Measurements from ENCODE around the gene DAB2IP. TPM values are rescaled to one million over a fixed set of nuclear protein-coding genes. Genes with fewer than 3 reads are reported as not detected.

DAB2IP gene
- total and polyA plus RNA-seq, 2 of the 4 experiments (the other 2 are of a cell fraction) = 5.6 to 17.2 TPM

DNA sequence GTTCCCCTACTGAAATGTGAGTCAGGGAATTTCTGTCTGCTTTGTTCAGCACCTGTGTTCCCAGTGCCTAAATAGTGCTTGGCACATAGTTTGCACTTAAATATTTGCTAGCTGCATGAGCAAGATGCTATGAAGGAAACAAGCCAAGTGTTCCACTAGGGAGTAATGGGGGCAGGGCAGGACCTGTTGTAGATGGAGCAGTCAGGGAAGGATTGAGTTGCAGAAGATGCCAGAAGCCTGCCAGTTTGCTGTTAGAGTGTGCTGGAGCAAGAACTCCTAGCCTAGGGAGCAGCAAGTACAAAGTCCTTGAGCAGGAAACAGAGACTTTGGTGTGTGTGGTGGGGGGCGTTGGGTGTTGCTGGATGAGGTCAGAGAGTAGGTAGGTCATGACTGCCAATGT is 87.5 kb downstream of the DAB2IP start:
- BruUV-seq (replicated peaks) = no TSS peak
- no peak overlapping the region for H2BK20ac ChIP-seq (ENCODE audit: low read depth, low read length)
- H3K27me3 ChIP-seq (ENCODE audit: control insufficient read depth, insufficient read depth, low read length) = no peaks in the 10 kb centered on the region
- in situ Hi-C loops (cut with MboI; ENCODE audit: low sequenced_read_pairs) (no loop called here), dilution Hi-C loops (cut with HindIII; ENCODE audit: low sequenced_read_pairs, unreplicated experiment) (no loop called here), intact Hi-C loops (cut with micrococcal nuclease) (no loop called here)
- no peak overlapping the region for H3K27ac ChIP-seq (ENCODE audit: insufficient read depth, low read length)
- H3K4ac ChIP-seq (ENCODE audit: low read depth, low read length) = no peak overlapping the region
- no peak overlapping the region for H3K4me2 ChIP-seq (ENCODE audit: low read depth, low read length)
- H4K91ac ChIP-seq (ENCODE audit: insufficient read depth, low read depth, low read length) = no peak overlapping the region
- H3K23ac ChIP-seq (ENCODE audit: low read depth, low read length) = no peak overlapping the region
- no peak overlapping the region for H2BK15ac ChIP-seq (ENCODE audit: low read depth, low read length)
- no peak overlapping the region for H4K5ac ChIP-seq (ENCODE audit: low read depth, low read length)
- no peaks in the 10 kb centered on the region for H3K36me3 ChIP-seq (ENCODE audit: control insufficient read depth, insufficient read depth, low read length)
- peaks cover 42% of the 10 kb centered on the region for H3K4me1 ChIP-seq (ENCODE audit: control insufficient read depth, insufficient read depth, low read length)
- ChIA-PET CTCF (interaction anchor here (1.3 kb wide), 1 partner anchor 247 kb away, joined by 3 read pairs; no protein-coding TSS in a partner anchor), POLR2A (ENCODE audit: unreplicated experiment) (no interaction called here)
- H2BK120ac ChIP-seq (ENCODE audit: low read depth, low read length) = no peak overlapping the region
- peaks cover 24% of the 10 kb centered on the region for H3K9me1 ChIP-seq (ENCODE audit: insufficient read depth, low read length)
- no CpG with 5 or more reads among the region's 1 CpG for WGBS, 2 experiments (ENCODE audit: extremely low coverage in 2 of 2, insufficient read length in 1 of 2)
- H3K14ac ChIP-seq (replicated peaks; ENCODE audit: low read depth, low read length) = peak overlapping the region; percentile 34; the same call in 1 of the 2 replicates
- no peak overlapping the region for H2AK9ac ChIP-seq (replicated peaks; ENCODE audit: low read depth, low read length, poor library complexity)
- no peak for ATAC-seq (ENCODE audit: low read depth)
- no peak for TF ChIP-seq RFX5 (IDR thresholded peaks at IDR 0.05; ENCODE audit: low read depth, low read length)
- no peak for TF ChIP-seq RAD21 (IDR thresholded peaks at IDR 0.05; ENCODE audit: low read length)
- no peak for TF ChIP-seq RCOR1 (IDR thresholded peaks at IDR 0.05; ENCODE audit: insufficient replicate concordance, low read length)
- TF ChIP-seq, protein P1, sequence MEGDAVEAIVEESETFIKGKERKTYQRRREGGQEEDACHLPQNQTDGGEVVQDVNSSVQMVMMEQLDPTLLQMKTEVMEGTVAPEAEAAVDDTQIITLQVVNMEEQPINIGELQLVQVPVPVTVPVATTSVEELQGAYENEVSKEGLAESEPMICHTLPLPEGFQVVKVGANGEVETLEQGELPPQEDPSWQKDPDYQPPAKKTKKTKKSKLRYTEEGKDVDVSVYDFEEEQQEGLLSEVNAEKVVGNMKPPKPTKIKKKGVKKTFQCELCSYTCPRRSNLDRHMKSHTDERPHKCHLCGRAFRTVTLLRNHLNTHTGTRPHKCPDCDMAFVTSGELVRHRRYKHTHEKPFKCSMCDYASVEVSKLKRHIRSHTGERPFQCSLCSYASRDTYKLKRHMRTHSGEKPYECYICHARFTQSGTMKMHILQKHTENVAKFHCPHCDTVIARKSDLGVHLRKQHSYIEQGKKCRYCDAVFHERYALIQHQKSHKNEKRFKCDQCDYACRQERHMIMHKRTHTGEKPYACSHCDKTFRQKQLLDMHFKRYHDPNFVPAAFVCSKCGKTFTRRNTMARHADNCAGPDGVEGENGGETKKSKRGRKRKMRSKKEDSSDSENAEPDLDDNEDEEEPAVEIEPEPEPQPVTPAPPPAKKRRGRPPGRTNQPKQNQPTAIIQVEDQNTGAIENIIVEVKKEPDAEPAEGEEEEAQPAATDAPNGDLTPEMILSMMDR (conservative IDR thresholded peaks at IDR 0.05; ENCODE audit: low read depth, low read length) = no peak
- TF ChIP-seq POLR2A (IDR thresholded peaks at IDR 0.05; ENCODE audit: low read depth, low read length) = no peak
- no peak for TF ChIP-seq USF2 (IDR thresholded peaks at IDR 0.05; ENCODE audit: low read depth, low read length)
- TF ChIP-seq MAZ (IDR thresholded peaks at IDR 0.05; ENCODE audit: borderline replicate concordance, low read depth, low read length) = no peak
- TF ChIP-seq NFE2L2 (IDR thresholded peaks at IDR 0.05; ENCODE audit: low read depth, low read length) = no peak
- no peak for TF ChIP-seq CEBPB (IDR thresholded peaks at IDR 0.05; ENCODE audit: low read depth, low read length)
- TF ChIP-seq, protein P2, sequence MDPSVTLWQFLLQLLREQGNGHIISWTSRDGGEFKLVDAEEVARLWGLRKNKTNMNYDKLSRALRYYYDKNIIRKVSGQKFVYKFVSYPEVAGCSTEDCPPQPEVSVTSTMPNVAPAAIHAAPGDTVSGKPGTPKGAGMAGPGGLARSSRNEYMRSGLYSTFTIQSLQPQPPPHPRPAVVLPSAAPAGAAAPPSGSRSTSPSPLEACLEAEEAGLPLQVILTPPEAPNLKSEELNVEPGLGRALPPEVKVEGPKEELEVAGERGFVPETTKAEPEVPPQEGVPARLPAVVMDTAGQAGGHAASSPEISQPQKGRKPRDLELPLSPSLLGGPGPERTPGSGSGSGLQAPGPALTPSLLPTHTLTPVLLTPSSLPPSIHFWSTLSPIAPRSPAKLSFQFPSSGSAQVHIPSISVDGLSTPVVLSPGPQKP (IDR thresholded peaks at IDR 0.05; ENCODE audit: borderline replicate concordance, low read depth, low read length) = no peak
- no peak for TF ChIP-seq SMC3 (IDR thresholded peaks at IDR 0.05; ENCODE audit: low read depth, low read length)
- TF ChIP-seq BHLHE40 (IDR thresholded peaks at IDR 0.05; ENCODE audit: low read depth, low read length) = no peak
- TF ChIP-seq FOS (IDR thresholded peaks at IDR 0.05; ENCODE audit: low read depth, low read length) = no peak
- TF ChIP-seq MAFK (IDR thresholded peaks at IDR 0.05; ENCODE audit: low read depth, low read length) = no peak
- no peak for TF ChIP-seq MXI1 (IDR thresholded peaks at IDR 0.05; ENCODE audit: borderline replicate concordance, low read depth, low read length)
- TF ChIP-seq CHD1 (IDR thresholded peaks at IDR 0.05; ENCODE audit: low read depth, low read length) = no peak
- no peak overlapping the region for H3K4me3 ChIP-seq (ENCODE audit: insufficient read depth, low read depth, low read length)
- DNase-seq = peak; percentile 61
- no peak overlapping the region for H3K18ac ChIP-seq (ENCODE audit: low read depth, low read length)
- H2AFZ ChIP-seq (replicated peaks; ENCODE audit: low read length, poor library complexity) = no peak overlapping the region
- H4K20me1 ChIP-seq (ENCODE audit: insufficient read depth, low read length) = peaks cover 14% of the 10 kb centered on the region
- no peak overlapping the region for H3K56ac ChIP-seq (ENCODE audit: extremely low read depth, insufficient read depth, low read length)
- H3K79me1 ChIP-seq (ENCODE audit: low read depth in 1 of 2, low read length in 2 of 2) = peaks cover 30 to 80% of the 10 kb centered on the region in 2 experiments
- H2AK5ac ChIP-seq (ENCODE audit: low read depth, low read length) = no peak overlapping the region
- no peak overlapping the region for H3K9ac ChIP-seq (ENCODE audit: low read depth, low read length)
- no peak overlapping the region for H4K8ac ChIP-seq (ENCODE audit: low read depth in 2 of 2, low read length in 2 of 2)
- no peaks in the 10 kb centered on the region for H3K9me3 ChIP-seq (ENCODE audit: control insufficient read depth, insufficient read depth, low read length)
- H2BK5ac ChIP-seq (ENCODE audit: low read depth, low read length, poor library complexity, severe bottlenecking) = no peak overlapping the region
